GM12874 (cell line): ENCODE data around the gene RNASE8.

Experiments
- CTCF ChIP-seq: IDR thresholded peaks from 2 replicates; pipeline ENCODE4 v1.5.1; 2011; ENCODE audit warnings: low read depth, mild to moderate bottlenecking, control low read depth, low read length, moderate library complexity; ENCODE audit not compliant: insufficient read depth

The RNASE8 gene

GRCh38 chr14:21049271-21049673 is 8.3 kb upstream of the RNASE8 start:
- TF ChIP-seq CTCF: no peak

- TF ChIP-seq CTCF: no peak
Measured at GRCh38 chr14:21050597-21050996, 7.0 kb upstream of the RNASE8 start.

- no peak for TF ChIP-seq CTCF
Measured at GRCh38 chr14:21053184-21054122, 4.2 kb upstream of the RNASE8 start.

GRCh38 chr14:21054123-21054767 is 3.4 kb upstream of the RNASE8 start:
- no peak for TF ChIP-seq CTCF

- TF ChIP-seq CTCF: no peak
Measured at GRCh38 chr14:21054768-21055145, 2.9 kb upstream of the RNASE8 start.

GRCh38 chr14:21055432-21056117 is 2.0 kb upstream of the RNASE8 start:
- no peak for TF ChIP-seq CTCF

GRCh38 chr14:21056520-21057163 is 980 bp upstream of the RNASE8 start:
- no peak for TF ChIP-seq CTCF
